HG03064 (cell line): ENCODE data around the gene PCDHGA1.

ENCODE experiments used
- ATAC-seq: cut with Tn5 transposase; IDR thresholded peaks from one replicate; pipeline ENCODE4 v1.9.1; 2021; ENCODE audit warnings: low read depth; ENCODE audit not compliant: unreplicated experiment

Gene PCDHGA1

GRCh38 chr5:141510160-141510559, 179.8 kb downstream of the PCDHGA1 start:
- no peak for ATAC-seq

DNA sequence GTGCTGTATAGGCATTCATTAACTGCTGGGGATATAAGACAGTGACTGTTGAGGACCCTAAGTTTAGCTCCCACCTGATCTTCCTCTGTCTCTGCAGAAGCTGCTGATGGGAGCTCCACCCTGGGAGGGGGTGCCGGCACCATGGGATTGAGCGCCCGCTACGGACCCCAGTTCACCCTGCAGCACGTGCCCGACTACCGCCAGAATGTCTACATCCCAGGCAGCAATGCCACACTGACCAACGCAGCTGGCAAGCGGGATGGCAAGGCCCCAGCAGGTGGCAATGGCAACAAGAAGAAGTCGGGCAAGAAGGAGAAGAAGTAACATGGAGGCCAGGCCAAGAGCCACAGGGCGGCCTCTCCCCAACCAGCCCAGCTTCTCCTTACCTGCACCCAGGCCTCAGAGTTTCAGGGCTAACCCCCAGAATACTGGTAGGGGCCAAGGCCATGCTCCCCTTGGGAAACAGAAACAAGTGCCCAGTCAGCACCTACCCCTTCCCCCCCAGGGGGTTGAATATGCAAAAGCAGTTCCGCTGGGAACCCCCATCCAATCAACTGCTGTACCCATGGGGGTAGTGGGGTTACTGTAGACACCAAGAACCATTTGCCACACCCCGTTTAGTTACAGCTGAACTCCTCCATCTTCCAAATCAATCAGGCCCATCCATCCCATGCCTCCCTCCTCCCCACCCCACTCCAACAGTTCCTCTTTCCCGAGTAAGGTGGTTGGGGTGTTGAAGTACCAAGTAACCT, 180.7 kb downstream of the PCDHGA1 start:
- ATAC-seq, result no peak

GRCh38 chr5:141511771-141512325, 181.5 kb downstream of the PCDHGA1 start:
- no peak for ATAC-seq

- ATAC-seq, result no peak
These were observed 182.1 kb downstream of the PCDHGA1 start for GRCh38 chr5:141512390-141512910.

- ATAC-seq, result no peak
These were observed 182.8 kb downstream of the PCDHGA1 start for GRCh38 chr5:141512911-141513626.

GRCh38 chr5:141513627-141514329, 183.5 kb downstream of the PCDHGA1 start:
- no peak for ATAC-seq

DNA sequence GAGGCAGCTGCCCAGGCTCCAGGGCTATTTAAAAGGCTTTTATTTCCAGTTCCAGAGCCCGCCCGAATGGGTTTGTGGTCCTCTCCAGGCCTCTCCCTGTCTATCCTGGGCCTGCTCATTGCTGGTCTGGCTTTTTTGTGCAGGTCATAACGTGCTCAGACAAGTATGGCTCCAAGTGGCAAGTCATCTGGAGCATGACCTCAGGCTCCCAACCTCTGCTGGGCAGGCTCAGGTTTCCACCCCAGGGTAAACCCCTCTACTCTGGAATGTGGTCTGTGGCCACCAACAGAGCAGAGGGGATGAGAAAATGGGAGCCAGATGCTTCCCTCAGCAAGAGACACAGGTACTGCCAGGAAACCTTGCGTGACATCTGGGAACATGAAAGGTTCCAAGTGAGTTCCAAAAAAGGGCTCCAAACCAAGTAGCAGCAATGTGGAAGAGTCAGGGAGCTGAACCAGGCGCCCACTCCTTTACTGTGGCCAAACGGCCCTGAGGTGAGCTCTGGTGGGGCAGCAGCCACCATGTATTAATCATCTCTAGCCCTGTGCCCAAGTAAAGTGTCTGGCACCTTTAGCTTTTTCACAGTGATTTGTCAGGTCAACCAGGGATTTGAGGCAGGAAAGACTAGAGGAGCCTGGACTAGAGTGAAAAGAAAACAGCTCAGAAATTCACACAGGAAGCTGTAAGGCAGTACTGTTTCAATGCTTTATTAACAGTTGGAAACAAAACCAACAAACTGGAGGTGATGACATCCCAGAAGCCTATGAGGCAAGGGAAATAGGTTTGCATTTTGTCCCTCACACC, 184.2 kb downstream of the PCDHGA1 start:
- ATAC-seq, result no peak

DNA sequence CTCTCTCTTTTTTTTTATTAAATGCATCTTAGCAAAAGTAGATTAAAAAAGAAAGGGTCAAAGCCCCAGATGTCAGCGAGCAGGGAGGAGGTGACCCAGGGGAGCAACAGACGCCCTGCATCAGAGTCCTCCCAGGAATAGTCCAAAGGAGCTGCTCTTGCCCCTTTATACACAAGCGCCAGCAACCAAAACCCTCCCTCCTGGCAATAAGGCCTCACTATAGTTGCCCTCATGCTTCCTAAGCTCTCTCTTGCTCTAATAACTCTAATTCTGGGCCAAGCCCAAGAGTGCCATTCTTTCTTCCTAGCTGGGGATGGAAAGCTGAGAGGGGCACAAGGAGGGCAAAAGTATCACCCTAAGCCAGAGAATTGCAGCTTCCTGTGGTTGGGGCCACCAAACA, 184.8 kb downstream of the PCDHGA1 start:
- no peak for ATAC-seq

GRCh38 chr5:141515946-141516671, 185.8 kb downstream of the PCDHGA1 start:
- ATAC-seq, result no peak

- ATAC-seq, result no peak
These were observed 186.3 kb downstream of the PCDHGA1 start for GRCh38 chr5:141516672-141517025.

GRCh38 chr5:141517312-141517711, 187.0 kb downstream of the PCDHGA1 start:
- ATAC-seq, result no peak

- no peak for ATAC-seq
These were observed 187.7 kb downstream of the PCDHGA1 start for GRCh38 chr5:141517880-141518617.

DNA sequence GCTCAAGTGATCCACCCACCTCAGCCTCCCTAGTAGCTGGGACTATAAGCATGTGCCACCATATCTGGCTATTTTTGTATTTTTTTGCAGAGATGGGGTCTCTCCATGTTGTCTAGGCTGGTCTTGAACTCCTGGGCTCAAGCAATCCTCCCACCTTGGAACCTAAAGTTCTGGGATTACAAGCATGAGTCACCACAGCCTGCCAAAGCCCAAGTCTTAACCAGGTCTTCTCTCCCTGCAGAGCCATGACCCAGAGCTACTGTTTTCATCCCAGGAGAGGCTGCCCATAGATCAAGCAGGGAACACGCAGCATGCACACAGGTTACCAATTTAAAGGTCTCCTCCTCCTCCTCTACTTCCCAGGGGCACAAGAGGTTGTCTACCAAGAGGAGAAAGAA, 188.3 kb downstream of the PCDHGA1 start:
- no peak for ATAC-seq

- ATAC-seq, result no peak
These were observed 189.6 kb downstream of the PCDHGA1 start for GRCh38 chr5:141519605-141520565.

DNA sequence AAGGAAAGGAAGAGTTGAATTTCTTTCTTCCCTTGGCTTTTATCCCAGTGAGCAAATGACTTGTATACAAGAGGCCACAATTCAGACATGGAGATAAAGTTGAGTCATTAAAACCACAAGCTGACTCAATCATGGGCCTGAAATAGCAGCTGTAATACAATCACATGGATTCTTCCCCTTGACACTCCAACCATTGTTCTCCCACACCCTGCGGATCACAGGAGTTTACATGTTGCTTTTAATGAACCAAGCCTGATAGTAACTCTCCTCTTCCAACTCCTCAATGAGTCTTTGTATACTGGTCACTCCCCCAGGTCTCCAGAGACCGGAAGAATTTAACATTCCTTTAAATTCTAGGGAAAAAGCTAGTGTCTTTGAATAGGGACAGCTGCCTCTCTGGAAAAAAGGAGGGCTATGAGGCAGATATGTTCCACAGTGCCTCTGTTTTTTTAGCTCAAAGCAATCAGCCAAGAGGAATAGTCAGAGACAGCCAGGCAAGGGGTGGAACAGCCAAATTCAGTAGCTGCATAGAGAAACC, 191.0 kb downstream of the PCDHGA1 start:
- ATAC-seq, result no peak

GRCh38 chr5:141522301-141522700, 192.0 kb downstream of the PCDHGA1 start:
- no peak for ATAC-seq

DNA sequence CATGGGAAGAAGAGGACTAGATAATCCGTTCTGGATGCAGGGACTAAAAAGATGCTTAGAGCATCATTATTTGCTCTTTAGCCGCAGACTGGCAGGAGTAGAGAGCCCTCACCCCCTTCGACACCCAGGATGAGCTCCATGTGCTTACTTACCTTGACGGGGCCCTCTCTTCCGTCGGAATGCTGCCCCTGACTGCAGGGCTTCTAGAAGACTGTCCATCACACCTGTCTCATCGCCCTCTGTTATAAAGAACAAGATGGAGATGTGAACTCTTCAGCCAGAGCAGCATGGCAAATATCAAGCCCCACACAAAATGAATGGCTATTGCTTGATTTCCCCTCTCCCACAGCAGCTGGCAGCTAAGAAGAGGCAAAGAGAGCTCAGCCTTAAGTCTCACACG, 193.7 kb downstream of the PCDHGA1 start:
- ATAC-seq, result no peak
